GM19463 (cell line): ENCODE results near the gene KRT84.

Source experiments
- ATAC-seq: cut with Tn5 transposase; IDR thresholded peaks from one replicate; pipeline ENCODE4 v1.9.1; 2021; ENCODE audit warnings: mild to moderate bottlenecking, moderate library complexity; ENCODE audit not compliant: unreplicated experiment

The KRT84 gene

DNA sequence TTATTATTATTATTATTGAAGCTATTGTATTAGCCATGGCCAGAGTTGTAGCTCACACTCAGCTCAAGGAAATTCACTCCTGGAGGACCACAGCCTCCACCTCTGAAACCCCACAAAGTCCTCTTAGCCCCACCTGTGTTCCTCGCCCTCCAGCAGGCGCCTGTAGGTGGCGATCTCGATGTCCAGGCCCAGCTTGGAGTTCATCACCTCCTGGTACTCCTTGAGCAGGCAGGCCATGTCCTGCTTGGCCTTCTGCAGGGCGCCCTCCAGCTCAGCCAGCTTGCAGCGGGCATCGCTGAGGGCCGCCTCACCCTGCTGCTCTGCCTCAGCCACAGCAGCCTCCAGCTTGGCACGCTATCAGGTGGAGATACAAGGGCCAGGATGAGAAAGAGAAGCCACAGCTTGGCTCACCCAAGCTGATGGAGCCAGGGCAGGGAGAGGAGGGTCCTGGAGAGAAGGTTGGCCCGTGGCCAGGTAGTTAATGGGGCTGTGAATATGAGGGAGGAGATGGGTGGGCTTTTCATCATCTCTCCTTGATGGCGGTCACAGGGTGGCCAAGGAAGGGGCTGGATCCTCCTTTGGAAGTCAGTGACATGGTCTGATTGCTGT, 23.2 kb downstream of the KRT84 start:
- no peak for ATAC-seq

- no peak for ATAC-seq
These were observed 23.9 kb downstream of the KRT84 start for GRCh38 chr12:52361553-52361952.

DNA sequence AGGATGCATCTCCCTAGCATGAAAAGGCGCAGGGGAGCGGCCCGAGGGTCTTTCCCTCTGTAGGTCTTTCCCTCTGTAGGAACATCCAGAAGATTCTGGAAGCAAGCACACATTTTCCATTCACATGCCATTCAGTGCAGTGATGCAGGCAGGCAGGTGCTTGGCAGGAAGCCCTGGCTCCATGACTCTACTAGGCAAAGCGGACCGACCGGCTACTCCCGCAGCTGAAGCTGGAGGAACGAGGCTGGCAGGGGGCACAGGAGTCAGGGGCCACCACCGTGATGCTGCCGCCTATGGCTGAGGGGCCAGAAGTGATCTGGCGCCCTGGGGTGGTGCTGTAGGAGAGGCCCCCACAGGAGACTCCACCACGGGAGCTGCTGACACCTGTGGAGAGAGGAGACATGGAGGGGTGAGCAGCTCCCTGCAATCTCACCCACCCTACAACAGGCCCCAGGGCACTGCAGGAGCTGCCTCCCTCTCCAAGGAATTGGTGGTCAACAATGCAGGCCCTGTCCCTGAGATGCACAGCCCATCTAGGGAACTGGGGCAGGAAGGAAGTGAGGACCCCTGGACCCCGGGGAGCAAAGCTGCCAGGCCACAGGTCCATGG, 24.7 kb downstream of the KRT84 start:
- ATAC-seq: no peak

- no peak for ATAC-seq
These were observed 25.3 kb downstream of the KRT84 start for GRCh38 chr12:52360106-52360662.

- ATAC-seq: no peak
These were observed 25.8 kb downstream of the KRT84 start for GRCh38 chr12:52359621-52360061.

GRCh38 chr12:52358575-52359350, 26.7 kb downstream of the KRT84 start:
- peak; percentile 99 for ATAC-seq

- ATAC-seq: no peak
These were observed 28.5 kb downstream of the KRT84 start for GRCh38 chr12:52356762-52357580.

GRCh38 chr12:52356031-52356761, 29.3 kb downstream of the KRT84 start:
- ATAC-seq: no peak

GRCh38 chr12:52355176-52355575, 30.3 kb downstream of the KRT84 start:
- no peak for ATAC-seq

DNA sequence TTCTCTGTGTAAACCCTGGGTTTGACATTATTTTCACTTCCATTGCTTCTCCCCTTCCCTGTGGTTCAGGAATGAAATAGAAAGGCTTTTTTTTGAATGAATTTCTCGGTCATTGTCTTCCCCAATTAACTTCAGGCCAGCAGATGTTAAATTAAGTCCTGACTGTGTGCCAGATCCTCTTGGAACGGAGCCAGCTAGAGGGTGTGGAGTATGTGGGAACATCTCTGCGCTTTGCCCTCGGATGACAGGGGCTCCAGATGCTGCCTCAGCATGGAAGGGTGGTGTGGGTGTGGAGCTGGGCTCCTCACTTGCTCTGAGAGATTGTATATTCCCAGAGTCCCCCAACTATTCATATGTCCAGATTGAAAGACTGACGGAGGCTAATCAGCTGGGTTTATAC, 31.3 kb downstream of the KRT84 start:
- no peak for ATAC-seq

DNA sequence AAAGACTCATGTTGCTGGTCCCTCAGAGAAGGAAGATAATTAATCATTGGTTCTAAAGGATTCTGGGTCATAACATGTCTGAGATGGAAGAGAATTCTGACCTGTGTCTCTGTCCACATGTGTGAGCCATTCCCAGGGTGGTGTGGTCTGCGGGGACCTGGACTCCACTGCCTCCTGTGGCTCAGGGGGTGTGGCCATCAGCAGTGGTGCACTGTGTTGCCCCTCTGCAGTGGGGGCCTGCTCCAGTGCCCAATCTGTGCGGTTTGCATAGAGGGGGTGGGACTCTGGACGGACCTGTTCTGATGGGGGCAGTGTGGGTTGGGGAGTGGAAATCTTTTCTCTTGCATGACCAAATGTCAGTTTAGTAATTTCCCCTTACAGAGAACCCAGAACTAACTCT, 31.7 kb downstream of the KRT84 start:
- ATAC-seq: no peak

DNA sequence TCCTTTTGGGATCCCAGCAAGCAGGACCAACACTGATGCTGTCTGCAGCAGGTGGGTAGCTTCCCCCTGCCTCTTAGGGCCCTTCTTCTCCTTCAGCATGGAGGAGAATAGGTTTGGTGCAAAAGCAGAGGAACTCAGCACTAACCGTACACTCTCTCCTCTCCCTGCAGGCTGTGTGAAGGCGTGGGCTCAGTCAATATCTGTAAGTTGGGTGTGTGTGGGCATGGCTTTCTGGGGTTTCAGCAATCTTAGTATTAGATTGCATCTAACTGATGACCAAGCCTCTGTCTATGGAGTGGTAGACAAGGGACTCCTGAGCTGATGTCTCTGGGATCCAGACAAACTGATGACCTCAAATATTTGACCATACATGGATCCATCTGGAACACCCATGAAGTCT, 32.5 kb downstream of the KRT84 start:
- ATAC-seq: no peak

DNA sequence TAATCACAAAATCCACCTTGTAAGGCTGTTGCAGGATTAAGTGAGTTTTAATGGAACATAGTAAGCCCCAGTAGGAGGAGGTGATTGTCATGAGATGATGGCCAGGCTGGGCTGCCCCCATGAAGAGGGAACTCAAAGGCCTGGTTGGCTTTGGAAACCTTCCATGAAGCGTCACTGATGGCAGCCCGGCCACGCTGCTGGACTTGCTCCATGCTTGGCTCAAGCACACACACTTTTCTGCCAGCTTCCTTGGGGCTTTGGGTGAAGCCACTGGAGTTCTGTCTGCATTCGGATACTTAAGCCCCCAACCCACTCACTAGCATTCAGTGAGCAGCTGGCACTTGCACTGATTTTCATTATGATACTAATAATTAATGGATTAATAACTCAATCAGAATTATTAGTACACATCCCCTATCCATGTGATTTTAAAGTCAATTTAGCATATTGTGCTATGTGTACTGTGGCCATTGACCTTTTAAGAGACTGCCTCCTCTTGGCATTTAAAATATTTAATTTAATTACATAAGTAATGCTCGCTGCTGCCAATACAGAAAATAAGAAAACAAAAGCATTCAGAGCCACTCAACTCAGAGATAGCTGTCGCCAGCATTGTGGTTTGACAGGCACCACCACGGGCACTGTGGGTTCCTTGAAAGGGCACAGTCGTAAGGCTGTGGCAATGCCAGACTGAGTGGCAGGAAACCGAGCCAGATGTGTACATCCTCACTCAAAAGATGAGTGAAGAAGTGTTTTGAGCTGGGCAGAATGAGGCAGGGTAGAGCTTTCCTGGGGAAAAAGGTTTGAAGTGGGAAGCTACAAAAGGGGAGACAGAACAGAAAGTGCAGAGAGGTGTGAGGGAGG, 34.0 kb downstream of the KRT84 start:
- no peak for ATAC-seq

DNA sequence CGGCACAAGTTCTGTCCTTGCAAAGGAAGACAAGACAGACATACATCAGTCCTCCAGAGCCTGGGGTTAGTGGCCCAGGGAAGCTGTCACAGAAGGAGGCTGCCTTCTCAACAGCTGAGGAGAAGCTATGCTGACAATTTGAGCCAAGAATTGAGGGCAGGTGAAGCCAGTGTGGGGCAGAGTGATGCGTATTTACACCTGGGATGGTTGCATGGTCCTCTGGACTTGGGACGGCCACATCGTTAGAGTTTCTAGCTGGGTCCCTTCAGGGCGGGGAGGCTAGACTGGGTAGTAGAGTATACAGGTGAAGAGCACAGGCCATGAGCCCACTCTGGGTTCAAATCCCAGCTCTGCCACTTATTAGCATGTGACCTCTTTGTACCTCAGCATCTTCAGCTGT, 34.7 kb downstream of the KRT84 start:
- ATAC-seq: no peak

- ATAC-seq: no peak
These were observed 35.3 kb downstream of the KRT84 start for GRCh38 chr12:52350021-52350620.

DNA sequence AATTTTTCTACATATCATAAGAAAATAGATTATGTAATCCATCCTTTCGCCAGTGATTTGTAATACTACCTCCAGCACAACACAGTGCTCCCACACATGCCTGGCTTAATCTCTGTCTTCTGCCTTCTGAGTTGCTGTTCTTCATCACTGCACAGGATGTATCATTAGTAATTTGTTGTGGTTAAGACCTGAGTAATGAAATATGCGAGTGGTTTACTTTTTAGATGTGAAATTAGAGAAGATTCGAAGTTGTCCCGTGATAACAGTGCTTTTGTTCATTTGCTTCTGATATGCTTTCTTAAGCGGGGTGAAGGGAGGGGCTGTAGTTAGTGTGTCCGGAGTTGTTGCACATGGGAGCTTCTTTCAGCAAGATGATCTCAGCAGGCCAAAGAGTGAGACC, 36.3 kb downstream of the KRT84 start:
- ATAC-seq: no peak

GRCh38 chr12:52347551-52348510, 37.6 kb downstream of the KRT84 start:
- ATAC-seq: no peak

GRCh38 chr12:52347016-52347415, 38.4 kb downstream of the KRT84 start:
- no peak for ATAC-seq
